Hematopoietic multipotent progenitor cell (in vitro differentiated cells): ENCODE results near the gene KCND2. TPM values are rescaled to one million over a fixed set of nuclear protein-coding genes. Genes with fewer than 3 reads are reported as not detected.

Experiments used
- DNase-seq, 3 donors: peaks; one replicate each; pipeline ENCODE4 v3.0.0-alpha.2; 2011 to 2015; ENCODE audit warnings: low read depth in 2 of 3, low spot score in 2 of 3
- total RNA-seq: library from RNA; depleted of rRNA; stranded (reverse); fragments of >200 nt; gene quantifications from one replicate; pipeline ENCODE4 v1.2.3, GENCODE V29; 2012

Gene KCND2
- total RNA-seq, 1 donor = under 0.01 TPM

GRCh38 chr7:120307991-120308545, 35.1 kb downstream of the KCND2 start:
- no peak for DNase-seq

GRCh38 chr7:120311028-120311788, 38.2 kb downstream of the KCND2 start:
- no peak for DNase-seq

- no peak for DNase-seq
These were observed 47.4 kb downstream of the KCND2 start for GRCh38 chr7:120320218-120320961.

- DNase-seq = no peak
These were observed 54.1 kb downstream of the KCND2 start for GRCh38 chr7:120327054-120327453.

- DNase-seq = no peak
These were observed 59.5 kb downstream of the KCND2 start for GRCh38 chr7:120332433-120332832.

- DNase-seq = no peak
These were observed 61.5 kb downstream of the KCND2 start for GRCh38 chr7:120334475-120334874.

- DNase-seq = no peak
These were observed 64.4 kb downstream of the KCND2 start for GRCh38 chr7:120337308-120337907.

GRCh38 chr7:120344276-120344675, 71.3 kb downstream of the KCND2 start:
- DNase-seq = no peak

- DNase-seq = no peak
These were observed 80.2 kb downstream of the KCND2 start for GRCh38 chr7:120353171-120353570.

GRCh38 chr7:120360918-120361317, 87.9 kb downstream of the KCND2 start:
- no peak for DNase-seq

GRCh38 chr7:120363414-120363813, 90.4 kb downstream of the KCND2 start:
- no peak for DNase-seq

- DNase-seq = peak in 1 of 3 donors; percentile 2
These were observed 98.0 kb downstream of the KCND2 start for GRCh38 chr7:120370954-120371353.

- DNase-seq = no peak
These were observed 100.2 kb downstream of the KCND2 start for GRCh38 chr7:120373174-120373573.

GRCh38 chr7:120394595-120394994, 121.6 kb downstream of the KCND2 start:
- DNase-seq = no peak

GRCh38 chr7:120395526-120396019, 122.6 kb downstream of the KCND2 start:
- no peak for DNase-seq

GRCh38 chr7:120398284-120399000, 125.5 kb downstream of the KCND2 start:
- DNase-seq = no peak

- DNase-seq = no peak
These were observed 128.0 kb downstream of the KCND2 start for GRCh38 chr7:120400806-120401455.

- DNase-seq = no peak
These were observed 129.2 kb downstream of the KCND2 start for GRCh38 chr7:120402079-120402767.

GRCh38 chr7:120402801-120403200, 129.8 kb downstream of the KCND2 start:
- DNase-seq = no peak
